KMS-11 (cell line): ENCODE data around the gene TSPEAR.

ENCODE experiments used
- H2AFZ ChIP-seq: fragments of 200-600 bp; sonication (generic); 2 replicates; pipeline ENCODE4 v1.6.1; 2016; ENCODE audit warnings: antibody characterized with exemption, mixed run types, low read depth
- H3K27ac ChIP-seq: fragments of 200-600 bp; sonication (generic); 2 replicates; pipeline ENCODE4 v1.6.1; 2016; ENCODE audit warnings: mild to moderate bottlenecking, mixed run types
- H3K27me3 ChIP-seq: fragments of 200-600 bp; sonication (generic); 2 replicates; pipeline ENCODE4 v1.6.1; 2017; ENCODE audit warnings: mild to moderate bottlenecking, low read depth, mixed run types, moderate library complexity; ENCODE audit not compliant: insufficient read depth
- H3K36me3 ChIP-seq: fragments of 200-600 bp; sonication (generic); 2 replicates; pipeline ENCODE4 v1.6.1; 2017; ENCODE audit warnings: mild to moderate bottlenecking, mixed run types; ENCODE audit not compliant: insufficient read depth
- H3K4me1 ChIP-seq: fragments of 200-600 bp; sonication (generic); 2 replicates; pipeline ENCODE4 v1.6.1; 2016; ENCODE audit warnings: mild to moderate bottlenecking, low read depth, mixed run types; ENCODE audit not compliant: poor library complexity, severe bottlenecking
- H3K4me2 ChIP-seq: fragments of 200-600 bp; sonication (generic); 2 replicates; pipeline ENCODE4 v1.7.0; 2016; ENCODE audit warnings: mild to moderate bottlenecking, mixed run types
- H3K4me3 ChIP-seq: fragments of 200-600 bp; sonication (generic); IDR thresholded peaks from 2 replicates; pipeline ENCODE4 v1.6.1; 2017; ENCODE audit warnings: low read depth, low read length, mixed read lengths; ENCODE audit not compliant: insufficient read depth
- H3K79me2 ChIP-seq: fragments of 200-600 bp; sonication (generic); 2 replicates; pipeline ENCODE4 v1.6.1; 2016; ENCODE audit warnings: low read depth, mixed run types; ENCODE audit not compliant: insufficient read depth
- H3K9ac ChIP-seq: fragments of 200-600 bp; sonication (generic); 2 replicates; pipeline ENCODE4 v1.6.1; 2016; ENCODE audit warnings: mild to moderate bottlenecking, mixed run types
- H4K20me1 ChIP-seq: fragments of 200-600 bp; sonication (generic); 2 replicates; pipeline ENCODE4 v1.6.1; 2016; ENCODE audit warnings: mild to moderate bottlenecking, mixed run types; ENCODE audit not compliant: insufficient read depth
- CTCF ChIP-seq: fragments of 200-600 bp; sonication (generic); conservative IDR thresholded peaks from 2 replicates; pipeline ENCODE4 v1.6.1; 2017; ENCODE audit warnings: low read depth, mild to moderate bottlenecking, antibody characterized with exemption, low read length, moderate library complexity, mixed read lengths

TSPEAR gene

GRCh38 chr21:44509539-44509938 lies 201.8 kb downstream of the TSPEAR start:
- Histone ChIP-seq H3K27me3 (peaks cover 74% of the 10 kb centered on the region), H3K27ac (no peak overlapping the region), H3K36me3 (no peaks in the 10 kb centered on the region), H2AFZ (no peak overlapping the region), H3K79me2 (no peaks in the 10 kb centered on the region), H4K20me1 (no peaks in the 10 kb centered on the region), H3K9ac (no peak overlapping the region), H3K4me3 (no peak overlapping the region), H3K4me2 (no peak overlapping the region), H3K4me1 (no peaks in the 10 kb centered on the region)
- TF ChIP-seq CTCF: 0 out of 2 replicates have a peak, but pooled peaks have one; percentile 26

DNA sequence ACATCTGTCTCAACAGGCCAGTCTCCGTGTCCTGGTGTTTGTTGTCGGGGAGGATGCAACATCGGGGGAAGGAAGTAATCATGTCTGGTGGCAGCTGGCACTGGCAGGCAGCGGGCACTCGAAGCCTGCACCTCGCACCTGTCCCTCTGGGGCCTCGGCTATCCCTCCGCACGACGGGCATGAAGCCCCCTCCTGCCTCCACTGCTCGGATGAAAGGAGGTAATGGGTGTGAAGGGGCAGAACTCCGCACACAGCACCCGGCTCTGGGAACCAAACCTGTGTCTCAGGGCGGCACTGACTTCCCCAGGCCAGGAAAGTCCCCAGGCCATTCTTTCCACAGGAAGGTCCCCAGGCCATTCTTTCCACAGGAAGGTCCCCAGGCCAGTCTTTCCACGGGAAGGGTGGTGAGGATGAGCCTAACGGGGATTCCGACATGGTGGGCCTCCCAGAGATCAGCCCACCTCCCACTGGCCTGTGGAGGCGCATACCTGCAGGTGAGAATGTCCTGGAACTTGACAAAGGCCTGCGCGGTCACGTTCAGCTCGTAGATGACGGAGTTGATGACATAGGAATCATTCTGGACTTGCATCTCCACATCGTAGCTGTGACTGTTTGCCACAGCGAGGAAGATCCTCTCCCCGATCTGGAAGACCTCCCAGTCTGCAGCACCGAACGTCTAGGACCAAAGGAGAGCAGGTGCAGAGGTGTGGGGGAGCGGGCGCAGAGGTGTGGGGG lies 202.5 kb downstream of the TSPEAR start:
- no peak overlapping the region for H2AFZ ChIP-seq
- H3K4me2 ChIP-seq: no peak overlapping the region
- H3K27me3 ChIP-seq: peaks cover 72% of the 10 kb centered on the region

GRCh38 chr21:44508426-44508710 lies 203.0 kb downstream of the TSPEAR start:
- Histone ChIP-seq H3K79me2 (no peaks in the 10 kb centered on the region), H3K4me1 (no peaks in the 10 kb centered on the region), H3K9ac (no peak overlapping the region), H3K4me3 (no peak overlapping the region), H3K27ac (no peak overlapping the region), H3K4me2 (no peak overlapping the region), H4K20me1 (no peaks in the 10 kb centered on the region), H3K36me3 (no peaks in the 10 kb centered on the region), H3K27me3 (peaks cover 72% of the 10 kb centered on the region), H2AFZ (no peak overlapping the region)
- TF ChIP-seq CTCF: no peak

More for the DNA sequence above, 202.5 kb downstream of the TSPEAR start:
- no peaks in the 10 kb centered on the region for H4K20me1 ChIP-seq
- H3K36me3 ChIP-seq: no peaks in the 10 kb centered on the region
- H3K9ac ChIP-seq: no peak overlapping the region
- no peak overlapping the region for H3K4me3 ChIP-seq
- no peaks in the 10 kb centered on the region for H3K4me1 ChIP-seq
- H3K79me2 ChIP-seq: no peaks in the 10 kb centered on the region
- H3K27ac ChIP-seq: no peak overlapping the region
- no peak for TF ChIP-seq CTCF

DNA sequence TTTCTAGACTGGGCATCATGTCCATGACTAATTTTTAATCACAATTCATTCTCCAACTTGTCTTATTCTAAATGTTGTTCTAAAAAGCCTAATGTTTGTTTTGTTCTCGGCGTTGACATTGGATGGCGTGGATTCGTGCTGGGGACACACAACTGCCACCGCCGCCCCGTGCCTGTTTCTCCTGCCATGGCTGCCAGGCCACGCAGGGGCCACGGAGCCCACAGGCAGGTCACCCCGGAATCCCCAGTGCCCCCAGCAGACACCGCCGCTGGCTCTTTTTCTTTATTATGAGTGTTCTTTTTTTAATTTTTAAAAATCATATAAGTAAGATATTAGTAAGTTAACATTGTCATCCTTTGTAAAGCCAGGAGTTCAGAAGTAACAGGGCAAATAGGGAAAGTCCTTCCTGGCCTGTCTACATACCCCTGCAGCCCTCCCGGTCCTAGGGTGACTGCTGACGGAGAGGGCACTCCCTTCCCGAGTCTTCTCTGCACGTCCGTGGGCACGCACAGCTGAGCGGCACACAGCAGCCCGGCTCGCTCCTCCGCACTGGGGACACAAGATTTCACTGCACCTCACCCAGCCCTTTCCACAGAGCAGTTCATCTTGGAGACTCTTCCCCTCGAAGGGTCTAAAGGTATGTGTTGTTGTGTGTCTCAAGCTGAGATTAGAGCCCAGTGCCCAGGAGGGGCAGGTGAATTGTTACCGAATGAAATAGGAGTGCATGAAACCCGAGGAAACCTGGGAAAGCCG lies 203.5 kb downstream of the TSPEAR start:
- Histone ChIP-seq H3K4me2 (no peak overlapping the region), H3K36me3 (no peaks in the 10 kb centered on the region), H3K9ac (no peak overlapping the region)

More for the DNA sequence above, 203.5 kb downstream of the TSPEAR start:
- no peak overlapping the region for H2AFZ ChIP-seq
- no peaks in the 10 kb centered on the region for H3K4me1 ChIP-seq
- H3K27ac ChIP-seq: no peak overlapping the region
- TF ChIP-seq CTCF: no peak
- no peaks in the 10 kb centered on the region for H4K20me1 ChIP-seq
- no peak overlapping the region for H3K4me3 ChIP-seq
- peaks cover 71% of the 10 kb centered on the region for H3K27me3 ChIP-seq
- no peaks in the 10 kb centered on the region for H3K79me2 ChIP-seq
